Measurements from ENCODE around the gene LCA5L.
A peak's percentile ranks its signal among the peaks of the same experiment; 100 is the strongest.

LCA5L gene

DNA sequence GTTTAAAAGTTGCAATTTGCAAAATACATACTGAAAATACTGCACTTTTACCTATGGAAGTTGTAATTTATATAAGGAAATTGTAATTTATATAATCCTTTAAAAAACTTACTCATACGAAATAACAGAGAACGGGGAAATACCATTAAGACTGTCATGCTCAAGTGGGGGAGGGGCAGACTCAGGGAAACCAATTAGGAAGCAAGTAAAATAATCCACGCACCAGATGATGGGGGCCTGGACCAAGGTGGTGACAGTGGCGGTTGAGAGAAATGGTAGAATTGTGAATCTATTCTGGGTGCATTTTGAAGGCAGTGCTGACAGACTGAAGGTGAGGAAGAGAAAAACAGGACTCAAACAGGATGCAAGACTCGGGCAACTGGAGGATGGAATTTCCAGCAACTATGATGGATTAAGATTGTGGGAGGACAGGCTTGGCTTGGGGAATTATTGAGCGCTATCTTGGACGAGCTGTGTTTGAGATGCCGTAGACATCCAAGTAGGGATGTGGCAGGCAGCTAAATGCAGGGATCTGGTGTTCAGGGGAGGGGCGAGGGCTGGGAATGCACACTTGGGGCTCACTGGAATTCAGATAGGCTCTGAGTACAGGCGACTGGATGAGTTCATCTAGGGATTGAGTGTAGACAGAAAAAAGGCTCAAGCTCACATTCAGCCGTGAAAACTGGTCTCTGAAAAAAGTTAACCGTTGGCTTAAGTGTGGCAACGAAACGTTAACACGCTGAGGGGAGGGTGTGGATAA, 977 bp downstream of the LCA5L start:
- Histone ChIP-seq H3K36me3 (ENCODE audit: low read length) (no peaks in the 10 kb centered on the region), H3K79me2 (ENCODE audit: insufficient read depth, low read length) (no peaks in the 10 kb centered on the region), H3K4me2 (ENCODE audit: low read depth, low read length, poor library complexity, severe bottlenecking) (peak overlapping the region; percentile 92), H3K9ac (ENCODE audit: low read length) (peak overlapping the region; percentile 72), H2AFZ (ENCODE audit: low read depth, low read length, severe bottlenecking) (peak overlapping the region; percentile 100), H3K4me3 (ENCODE audit: insufficient read depth, low read length, poor library complexity, severe bottlenecking) (peak overlapping the region; percentile 88), H4K20me1 (ENCODE audit: low read depth, low read length) (no peaks in the 10 kb centered on the region), H3K9me2 (replicated peaks; ENCODE audit: insufficient read depth, low read length) (no peaks in the 10 kb centered on the region), H3K9me3 (ENCODE audit: insufficient read depth, low read length) (no peaks in the 10 kb centered on the region), H3K27me3 (ENCODE audit: low read length) (no peaks in the 10 kb centered on the region), H3F3A (ENCODE audit: insufficient read depth) (no peaks in the 10 kb centered on the region), H3K27ac (ENCODE audit: low read depth, low read length) (no peak overlapping the region)
- no peak for TF ChIP-seq EZH2phosphoT487 (conservative IDR thresholded peaks at IDR 0.05; ENCODE audit: low read length)
- TF ChIP-seq CTCF (IDR thresholded peaks at IDR 0.05; ENCODE audit: insufficient read depth, low read length, poor library complexity, severe bottlenecking) = no peak

- Histone ChIP-seq H3K4me3 (ENCODE audit: insufficient read depth, low read length, poor library complexity, severe bottlenecking) (no peak overlapping the region), H4K20me1 (ENCODE audit: low read depth, low read length) (no peaks in the 10 kb centered on the region), H3K9me3 (ENCODE audit: insufficient read depth, low read length) (no peaks in the 10 kb centered on the region), H3K79me2 (ENCODE audit: insufficient read depth, low read length) (no peaks in the 10 kb centered on the region), H3K9ac (ENCODE audit: low read length) (no peak overlapping the region), H2AFZ (ENCODE audit: low read depth, low read length, severe bottlenecking) (no peak overlapping the region), H3K9me2 (replicated peaks; ENCODE audit: insufficient read depth, low read length) (no peaks in the 10 kb centered on the region), H3K27me3 (ENCODE audit: low read length) (no peaks in the 10 kb centered on the region), H3K27ac (ENCODE audit: low read depth, low read length) (no peak overlapping the region), H3F3A (ENCODE audit: insufficient read depth) (no peaks in the 10 kb centered on the region; the same call in 1 of the 2 replicates), H3K36me3 (ENCODE audit: low read length) (no peaks in the 10 kb centered on the region), H3K4me2 (ENCODE audit: low read depth, low read length, poor library complexity, severe bottlenecking) (no peak overlapping the region)
- TF ChIP-seq EZH2phosphoT487 (conservative IDR thresholded peaks at IDR 0.05; ENCODE audit: low read length) = no peak
- TF ChIP-seq CTCF (IDR thresholded peaks at IDR 0.05; ENCODE audit: insufficient read depth, low read length, poor library complexity, severe bottlenecking) = peak; percentile 79
Measured at GRCh38 chr21:39441502-39442475, 3.8 kb downstream of the LCA5L start.

GRCh38 chr21:39439232-39439631, 6.3 kb downstream of the LCA5L start:
- TF ChIP-seq EZH2phosphoT487 (conservative IDR thresholded peaks at IDR 0.05; ENCODE audit: low read length) (no peak), CTCF (IDR thresholded peaks at IDR 0.05; ENCODE audit: insufficient read depth, low read length, poor library complexity, severe bottlenecking) (no peak)
- H3K27me3 ChIP-seq (ENCODE audit: low read length) = no peaks in the 10 kb centered on the region
- H3K4me3 ChIP-seq (ENCODE audit: insufficient read depth, low read length, poor library complexity, severe bottlenecking) = no peak overlapping the region
- no peaks in the 10 kb centered on the region for H4K20me1 ChIP-seq (ENCODE audit: low read depth, low read length)
- H3K9me3 ChIP-seq (ENCODE audit: insufficient read depth, low read length) = no peaks in the 10 kb centered on the region
- no peak overlapping the region for H3K27ac ChIP-seq (ENCODE audit: low read depth, low read length)
- H2AFZ ChIP-seq (ENCODE audit: low read depth, low read length, severe bottlenecking) = no peak overlapping the region
- no peaks in the 10 kb centered on the region for H3K79me2 ChIP-seq (ENCODE audit: insufficient read depth, low read length)
- no peak overlapping the region for H3K9ac ChIP-seq (ENCODE audit: low read length)
- H3K36me3 ChIP-seq (ENCODE audit: low read length) = no peaks in the 10 kb centered on the region
- H3K4me2 ChIP-seq (ENCODE audit: low read depth, low read length, poor library complexity, severe bottlenecking) = no peak overlapping the region
- H3K9me2 ChIP-seq (replicated peaks; ENCODE audit: insufficient read depth, low read length) = no peaks in the 10 kb centered on the region
- no peaks in the 10 kb centered on the region; the same call in 1 of the 2 replicates for H3F3A ChIP-seq (ENCODE audit: insufficient read depth)

All from SU-DHL-6 (cell line).